Measurements from ENCODE around the gene PUS1. TPM values are rescaled to one million over a fixed set of nuclear protein-coding genes. Genes with fewer than 3 reads are reported as not detected.

Gene PUS1
- total RNA-seq, 1 donor from 2014 or later = 19.9 TPM

DNA sequence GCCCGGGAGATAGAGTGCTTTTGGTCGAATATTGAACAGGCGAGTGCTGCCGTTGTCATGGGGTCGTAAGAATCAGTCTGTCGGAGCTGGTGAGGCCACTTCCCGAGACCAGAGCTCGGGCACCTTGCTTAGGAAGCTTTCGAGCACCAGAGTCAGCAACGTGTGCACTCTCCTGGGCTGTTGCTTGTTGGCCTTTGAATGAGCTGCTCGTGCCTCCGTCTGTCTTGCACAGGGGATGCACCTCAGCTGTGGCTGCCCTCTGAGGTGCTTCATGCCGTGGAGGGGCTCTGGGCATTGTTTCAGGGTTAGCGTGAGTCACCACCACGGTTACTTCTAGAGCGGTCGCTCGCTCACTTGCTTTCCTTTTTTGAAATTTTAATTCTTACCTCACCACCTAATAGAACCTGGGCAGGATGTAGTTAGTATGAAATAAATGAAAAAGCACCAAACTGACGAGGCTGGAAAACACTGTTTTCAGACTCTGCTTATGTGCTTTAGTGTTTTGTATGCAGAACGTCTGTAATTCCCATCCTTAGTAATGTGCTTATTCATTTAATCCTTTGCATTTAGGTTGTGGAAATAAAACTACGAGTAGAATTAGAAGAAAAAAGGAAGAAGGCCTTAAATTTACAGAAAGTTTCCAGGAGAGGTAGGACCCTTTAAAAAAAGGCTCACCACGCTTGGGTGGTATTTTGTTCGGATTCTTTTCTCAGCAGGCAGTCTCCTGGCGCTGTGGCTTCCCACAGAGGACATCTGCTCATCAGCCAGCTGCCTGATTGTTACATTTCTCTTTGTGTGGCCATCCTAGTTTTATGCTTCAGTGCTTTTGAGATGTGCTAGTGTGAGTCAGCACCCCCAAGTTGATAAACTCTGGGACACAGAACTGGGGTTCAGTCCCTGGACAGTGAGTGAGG is 61.2 kb downstream of the PUS1 start:
- Histone ChIP-seq H3K9me3 (no peaks in the 10 kb centered on the region), H3K4me1 (no peaks in the 10 kb centered on the region), H3K4me3 (no peak overlapping the region), H3K27me3 (no peaks in the 10 kb centered on the region), H3K36me3 (peaks cover 91% of the 10 kb centered on the region), H3K27ac (no peak overlapping the region)
- intact Hi-C loops (cut with DNase I) = no loop called here
- no peak for ATAC-seq
- no peak for DNase-seq
- TF ChIP-seq, protein P1, sequence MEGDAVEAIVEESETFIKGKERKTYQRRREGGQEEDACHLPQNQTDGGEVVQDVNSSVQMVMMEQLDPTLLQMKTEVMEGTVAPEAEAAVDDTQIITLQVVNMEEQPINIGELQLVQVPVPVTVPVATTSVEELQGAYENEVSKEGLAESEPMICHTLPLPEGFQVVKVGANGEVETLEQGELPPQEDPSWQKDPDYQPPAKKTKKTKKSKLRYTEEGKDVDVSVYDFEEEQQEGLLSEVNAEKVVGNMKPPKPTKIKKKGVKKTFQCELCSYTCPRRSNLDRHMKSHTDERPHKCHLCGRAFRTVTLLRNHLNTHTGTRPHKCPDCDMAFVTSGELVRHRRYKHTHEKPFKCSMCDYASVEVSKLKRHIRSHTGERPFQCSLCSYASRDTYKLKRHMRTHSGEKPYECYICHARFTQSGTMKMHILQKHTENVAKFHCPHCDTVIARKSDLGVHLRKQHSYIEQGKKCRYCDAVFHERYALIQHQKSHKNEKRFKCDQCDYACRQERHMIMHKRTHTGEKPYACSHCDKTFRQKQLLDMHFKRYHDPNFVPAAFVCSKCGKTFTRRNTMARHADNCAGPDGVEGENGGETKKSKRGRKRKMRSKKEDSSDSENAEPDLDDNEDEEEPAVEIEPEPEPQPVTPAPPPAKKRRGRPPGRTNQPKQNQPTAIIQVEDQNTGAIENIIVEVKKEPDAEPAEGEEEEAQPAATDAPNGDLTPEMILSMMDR (IDR thresholded peaks at IDR 0.05) = no peak

DNA sequence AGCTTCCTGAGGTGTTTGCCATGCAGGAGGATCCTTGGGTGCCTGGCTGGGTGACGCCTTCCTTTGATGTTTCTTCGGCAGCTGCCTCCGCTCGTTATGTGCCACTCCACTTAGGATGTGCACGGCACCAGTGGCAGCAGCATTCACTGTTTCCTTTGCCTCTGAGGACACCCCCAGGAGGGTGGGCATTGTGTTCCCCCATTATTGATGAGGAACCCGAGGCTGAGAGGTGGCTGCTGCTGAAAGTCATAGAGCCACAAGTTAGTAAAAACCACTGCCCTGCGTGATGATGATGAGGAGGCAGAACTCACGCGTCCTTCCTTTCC is 61.9 kb downstream of the PUS1 start:
- H3K27me3 ChIP-seq = no peaks in the 10 kb centered on the region
- ATAC-seq = no peak
- DNase-seq = no peak
- H3K27ac ChIP-seq = no peak overlapping the region
- H3K36me3 ChIP-seq = peaks cover 91% of the 10 kb centered on the region
- H3K4me3 ChIP-seq = no peak overlapping the region
- intact Hi-C loops (cut with DNase I) = no loop called here
- H3K4me1 ChIP-seq = no peaks in the 10 kb centered on the region
- TF ChIP-seq, protein P1 (IDR thresholded peaks at IDR 0.05) = no peak
- no peaks in the 10 kb centered on the region for H3K9me3 ChIP-seq

- H3K27ac ChIP-seq = no peak overlapping the region
- no peaks in the 10 kb centered on the region for H3K9me3 ChIP-seq
- H3K36me3 ChIP-seq = peaks cover 92% of the 10 kb centered on the region
- TF ChIP-seq, protein P1 (IDR thresholded peaks at IDR 0.05) = no peak
- no peaks in the 10 kb centered on the region for H3K4me1 ChIP-seq
- H3K4me3 ChIP-seq = no peak overlapping the region
- intact Hi-C loops (cut with DNase I) = no loop called here
- ATAC-seq (no peak), DNase-seq (no peak)
- no peaks in the 10 kb centered on the region for H3K27me3 ChIP-seq
Observed at GRCh38 chr12:131991816-131992430, 62.8 kb downstream of the PUS1 start.

- DNase-seq (no peak), ATAC-seq (no peak)
- no peaks in the 10 kb centered on the region for H3K27me3 ChIP-seq
- intact Hi-C loops (cut with DNase I) = no loop called here
- TF ChIP-seq, protein P1 (IDR thresholded peaks at IDR 0.05) = no peak
- no peak overlapping the region for H3K27ac ChIP-seq
- H3K4me1 ChIP-seq = no peaks in the 10 kb centered on the region
- no peaks in the 10 kb centered on the region for H3K9me3 ChIP-seq
- no peak overlapping the region for H3K4me3 ChIP-seq
- peaks cover 80% of the 10 kb centered on the region for H3K36me3 ChIP-seq
Observed at GRCh38 chr12:131994589-131994988, 65.5 kb downstream of the PUS1 start.

Other genes with a start within 250 kb of the PUS1 start
- 51.2 TPM for gene SFSWAP, start 218.2 kb upstream of the PUS1 start, total RNA-seq
- 4.1 TPM for gene MMP17, start 100.9 kb upstream of the PUS1 start, total RNA-seq
- gene ULK1, start 34.7 kb upstream of the PUS1 start, total RNA-seq = 32.4 TPM
- gene EP400, start 20.7 kb downstream of the PUS1 start, total RNA-seq = 41.4 TPM
- 16.2 TPM for gene DDX51, start 215.0 kb downstream of the PUS1 start, total RNA-seq
- gene NOC4L, start 215.2 kb downstream of the PUS1 start, total RNA-seq = 16.5 TPM